Activated T-cell treated with anti-CD3 and anti-CD28 coated beads, Interleukin-2, amount 50 U/mL, for 24 hours (primary cell): ENCODE data around the gene NDRG2.

Experiments used
- DNase-seq: peaks from one replicate; pipeline ENCODE4 v3.0.0-alpha.2; 2020
- H3K27ac Mint-ChIP-seq: 2 replicates; pipeline ENCODE4 v1.8.0; 2020; ENCODE audit warnings: mild to moderate bottlenecking, mixed read lengths
- H3K27me3 Mint-ChIP-seq: 2 replicates; pipeline ENCODE4 v1.8.0; 2020; ENCODE audit warnings: mixed read lengths
- H3K36me3 Mint-ChIP-seq: 2 replicates; pipeline ENCODE4 v1.8.0; 2020; ENCODE audit warnings: low read depth, mixed read lengths
- H3K4me1 Mint-ChIP-seq: 2 replicates; pipeline ENCODE4 v1.8.0; 2020; ENCODE audit warnings: low read depth, mixed read lengths
- H3K4me3 Mint-ChIP-seq: 2 replicates; pipeline ENCODE4 v1.8.0; 2020; ENCODE audit warnings: mild to moderate bottlenecking, moderate library complexity, mixed read lengths
- H3K9me3 Mint-ChIP-seq: 2 replicates; pipeline ENCODE4 v1.8.0; 2020; ENCODE audit warnings: mixed read lengths

NDRG2 gene

GRCh38 chr14:21060614-21061346 lies 35.9 kb upstream of the NDRG2 start:
- DNase-seq: no peak
- Mint-ChIP-seq H3K4me3 (no peak overlapping the region), H3K36me3 (no peaks in the 10 kb centered on the region), H3K4me1 (no peaks in the 10 kb centered on the region), H3K27ac (no peak overlapping the region), H3K27me3 (peaks cover 35% of the 10 kb centered on the region), H3K9me3 (no peaks in the 10 kb centered on the region)

DNA sequence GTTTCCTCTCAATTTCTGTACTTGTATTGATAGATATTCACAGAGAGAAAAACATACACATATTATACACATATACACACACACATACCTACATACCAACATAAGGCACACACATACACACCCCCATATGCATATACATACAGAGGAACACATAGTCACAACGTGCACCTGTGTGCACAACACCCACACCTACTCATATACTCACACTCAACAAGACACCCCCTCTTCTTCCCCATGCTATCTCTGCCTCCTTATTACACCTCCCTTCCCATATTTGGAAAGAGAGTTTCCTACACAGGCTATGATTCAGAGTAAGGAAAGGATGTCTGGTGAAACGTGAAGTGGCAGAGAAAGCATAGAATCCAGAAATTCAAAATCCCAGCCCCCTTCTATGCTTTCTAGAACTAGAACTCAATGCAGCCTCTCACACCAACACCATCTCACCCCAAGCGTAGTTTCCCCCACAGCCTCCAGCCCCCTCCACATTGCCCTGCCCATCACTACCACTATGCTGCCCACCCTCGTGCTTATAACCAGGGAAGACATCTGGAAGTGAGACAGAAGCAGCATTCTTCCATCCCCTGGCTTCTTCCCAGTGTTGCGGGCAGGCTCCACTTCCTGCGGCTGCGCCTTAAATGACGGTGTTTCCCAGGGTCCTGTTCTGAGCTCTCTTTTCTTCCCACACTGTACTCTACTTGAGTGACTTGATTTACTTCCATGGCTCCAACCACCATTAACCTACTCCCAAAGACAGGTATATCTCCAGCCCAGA lies 35.2 kb upstream of the NDRG2 start:
- H3K4me3 Mint-ChIP-seq: no peak overlapping the region
- H3K36me3 Mint-ChIP-seq: no peaks in the 10 kb centered on the region
- no peak for DNase-seq
- no peaks in the 10 kb centered on the region for H3K4me1 Mint-ChIP-seq
- H3K27me3 Mint-ChIP-seq: peaks cover 29% of the 10 kb centered on the region
- H3K9me3 Mint-ChIP-seq: no peaks in the 10 kb centered on the region
- H3K27ac Mint-ChIP-seq: no peak overlapping the region

- Mint-ChIP-seq H3K4me1 (peaks cover 3% of the 10 kb centered on the region), H3K27me3 (peaks cover 28% of the 10 kb centered on the region), H3K9me3 (no peaks in the 10 kb centered on the region), H3K36me3 (no peaks in the 10 kb centered on the region), H3K4me3 (no peak overlapping the region), H3K27ac (no peak overlapping the region)
- no peak for DNase-seq
Measured at GRCh38 chr14:21058903-21059302, 34.0 kb upstream of the NDRG2 start.

DNA sequence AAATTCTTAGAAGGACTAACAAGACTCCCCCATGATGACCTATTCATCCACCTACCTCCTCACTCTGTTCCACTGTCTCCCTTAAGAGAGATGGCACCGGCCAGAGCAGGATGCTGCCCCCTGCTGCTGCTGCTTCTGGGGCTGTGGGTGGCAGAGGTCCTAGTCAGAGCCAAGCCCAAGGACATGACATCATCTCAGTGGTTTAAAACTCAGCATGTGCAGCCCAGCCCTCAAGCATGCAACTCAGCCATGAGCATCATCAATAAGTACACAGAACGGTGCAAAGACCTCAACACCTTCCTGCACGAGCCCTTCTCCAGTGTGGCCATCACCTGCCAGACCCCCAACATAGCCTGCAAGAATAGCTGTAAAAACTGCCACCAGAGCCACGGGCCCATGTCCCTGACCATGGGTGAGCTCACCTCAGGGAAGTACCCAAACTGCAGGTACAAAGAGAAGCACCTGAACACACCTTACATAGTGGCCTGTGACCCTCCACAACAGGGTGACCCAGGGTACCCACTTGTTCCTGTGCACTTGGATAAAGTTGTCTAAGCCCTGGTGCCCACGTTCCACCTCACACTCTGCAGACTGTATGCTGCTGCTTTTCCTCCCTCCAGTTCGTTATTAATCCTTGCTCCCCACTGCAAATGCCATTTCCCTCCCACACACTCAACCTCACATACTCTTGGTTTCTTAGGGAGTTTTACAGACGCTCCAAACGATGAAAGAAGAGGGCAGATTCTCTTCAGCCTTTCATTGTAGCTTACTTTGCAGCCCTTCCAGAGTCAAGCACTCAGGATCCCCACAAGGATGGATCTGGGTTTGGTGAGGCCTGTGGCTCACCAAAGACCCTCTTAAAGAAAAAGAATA lies 33.2 kb upstream of the NDRG2 start, which contains the start of gene RNASE8:
TSS of gene RNASE8 (plus strand) at position 20 of the 873 bp plus-strand sequence. CDS start at position 91, 71 bp downstream.
- DNase-seq: no peak
- H3K27ac Mint-ChIP-seq: no peak within 1 kb of the TSS
- H3K4me1 Mint-ChIP-seq: peaks cover 3% of the 10 kb centered on the region
- peaks cover 19% of the 10 kb centered on the region for H3K27me3 Mint-ChIP-seq
- H3K4me3 Mint-ChIP-seq: no peak within 1 kb of the TSS
- H3K36me3 Mint-ChIP-seq: no peaks in the 10 kb centered on the region
- no peaks in the 10 kb centered on the region for H3K9me3 Mint-ChIP-seq

DNA sequence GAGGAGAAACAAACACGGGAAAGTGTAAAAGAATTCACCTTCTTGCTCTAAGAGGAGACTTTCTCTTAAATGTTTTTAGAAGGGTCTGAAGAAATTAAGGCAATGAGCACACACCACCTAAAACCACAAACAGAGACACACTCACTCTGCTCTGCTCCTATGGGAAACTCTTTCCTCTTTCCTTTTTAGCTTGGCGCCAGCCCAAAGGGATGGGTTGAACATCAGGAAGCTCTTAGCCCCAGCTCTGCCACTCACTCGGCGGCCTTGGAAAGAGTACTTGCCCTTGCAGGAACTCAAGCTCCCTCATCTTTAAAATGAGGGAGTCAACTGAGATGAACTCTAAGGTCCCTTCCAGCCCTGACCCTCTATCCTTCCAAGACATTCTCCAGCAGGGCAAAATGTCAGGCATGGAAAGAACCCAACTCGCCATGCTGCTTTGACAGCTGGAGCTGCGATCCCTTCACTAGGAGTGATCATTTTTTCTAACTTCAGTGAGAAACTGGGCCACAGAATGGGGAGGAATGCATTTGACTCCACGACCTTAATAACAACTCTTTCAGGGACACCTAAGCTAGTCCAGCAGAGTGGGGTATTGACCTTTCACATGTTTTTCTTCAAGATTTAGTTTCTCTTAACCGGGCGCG lies 31.8 kb upstream of the NDRG2 start:
- no peak for DNase-seq
- peaks cover 3% of the 10 kb centered on the region for H3K4me1 Mint-ChIP-seq
- H3K36me3 Mint-ChIP-seq: no peaks in the 10 kb centered on the region
- H3K9me3 Mint-ChIP-seq: no peaks in the 10 kb centered on the region
- peaks cover 11% of the 10 kb centered on the region for H3K27me3 Mint-ChIP-seq
- H3K27ac Mint-ChIP-seq: no peak overlapping the region
- H3K4me3 Mint-ChIP-seq: no peak overlapping the region

GRCh38 chr14:21055432-21056117 lies 30.7 kb upstream of the NDRG2 start:
- DNase-seq: no peak
- Mint-ChIP-seq H3K4me3 (no peak overlapping the region), H3K4me1 (peaks cover 3% of the 10 kb centered on the region), H3K36me3 (no peaks in the 10 kb centered on the region), H3K27ac (no peak overlapping the region), H3K9me3 (no peaks in the 10 kb centered on the region), H3K27me3 (peaks cover 13% of the 10 kb centered on the region)

- no peak overlapping the region for H3K27ac Mint-ChIP-seq
- no peaks in the 10 kb centered on the region for H3K36me3 Mint-ChIP-seq
- H3K4me1 Mint-ChIP-seq: peaks cover 3% of the 10 kb centered on the region
- DNase-seq: no peak
- no peaks in the 10 kb centered on the region for H3K9me3 Mint-ChIP-seq
- H3K27me3 Mint-ChIP-seq: peaks cover 10% of the 10 kb centered on the region
- no peak overlapping the region for H3K4me3 Mint-ChIP-seq
Measured at GRCh38 chr14:21054768-21055145, 29.9 kb upstream of the NDRG2 start.

- Mint-ChIP-seq H3K27me3 (peaks cover 9% of the 10 kb centered on the region), H3K4me1 (peaks cover 3% of the 10 kb centered on the region), H3K9me3 (no peaks in the 10 kb centered on the region), H3K27ac (no peak overlapping the region), H3K4me3 (no peak overlapping the region), H3K36me3 (no peaks in the 10 kb centered on the region)
- DNase-seq: no peak
Measured at GRCh38 chr14:21054123-21054767, 29.4 kb upstream of the NDRG2 start.

DNA sequence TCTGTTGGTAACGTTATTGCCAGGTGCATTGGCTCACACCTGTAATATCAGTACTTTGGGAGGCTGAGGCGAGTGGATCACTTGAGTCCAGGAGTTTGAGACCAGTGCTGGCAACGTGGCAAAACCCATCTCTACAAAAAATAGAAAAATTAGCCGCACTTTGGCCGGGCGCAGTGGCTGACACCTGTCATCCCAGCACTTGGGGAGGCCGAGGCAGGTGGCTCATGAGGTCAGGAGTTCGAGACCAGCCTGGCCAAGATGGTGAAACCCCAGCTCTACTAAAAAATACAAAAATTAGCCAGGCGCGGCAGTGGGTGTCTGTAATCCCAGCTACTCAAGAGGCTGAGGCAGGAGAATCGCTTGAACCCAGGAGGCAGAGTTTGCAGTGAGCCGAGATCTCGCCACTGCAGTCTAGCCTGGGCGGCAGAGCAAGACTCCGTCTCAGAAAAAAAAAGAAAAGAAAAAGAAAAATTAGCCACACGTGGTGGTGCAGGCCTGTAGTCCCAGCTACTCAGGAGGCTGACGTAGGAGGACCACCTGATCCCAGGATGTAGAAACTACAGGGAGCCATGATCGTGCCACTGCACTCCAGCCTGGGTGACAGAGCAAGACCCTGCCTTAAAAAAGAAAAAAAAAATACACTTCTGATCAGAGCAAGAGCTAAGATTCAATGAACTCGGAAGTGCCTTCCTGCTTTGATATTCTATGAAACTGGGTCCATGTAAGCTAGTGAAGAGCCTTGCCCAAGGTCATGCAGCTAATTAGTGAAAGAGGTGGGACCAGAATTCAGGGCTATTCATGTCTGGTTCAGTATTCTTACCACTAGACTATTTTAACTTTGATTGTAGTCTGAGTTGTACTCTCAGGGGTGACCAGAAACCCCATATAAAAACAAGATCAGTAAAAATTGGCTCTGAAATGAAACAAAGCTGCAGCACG lies 28.6 kb upstream of the NDRG2 start:
- H3K4me3 Mint-ChIP-seq: no peak overlapping the region
- H3K27me3 Mint-ChIP-seq: peaks cover 11% of the 10 kb centered on the region
- DNase-seq: no peak
- H3K9me3 Mint-ChIP-seq: no peaks in the 10 kb centered on the region
- no peaks in the 10 kb centered on the region for H3K36me3 Mint-ChIP-seq
- peaks cover 3% of the 10 kb centered on the region for H3K4me1 Mint-ChIP-seq
- H3K27ac Mint-ChIP-seq: no peak overlapping the region

DNA sequence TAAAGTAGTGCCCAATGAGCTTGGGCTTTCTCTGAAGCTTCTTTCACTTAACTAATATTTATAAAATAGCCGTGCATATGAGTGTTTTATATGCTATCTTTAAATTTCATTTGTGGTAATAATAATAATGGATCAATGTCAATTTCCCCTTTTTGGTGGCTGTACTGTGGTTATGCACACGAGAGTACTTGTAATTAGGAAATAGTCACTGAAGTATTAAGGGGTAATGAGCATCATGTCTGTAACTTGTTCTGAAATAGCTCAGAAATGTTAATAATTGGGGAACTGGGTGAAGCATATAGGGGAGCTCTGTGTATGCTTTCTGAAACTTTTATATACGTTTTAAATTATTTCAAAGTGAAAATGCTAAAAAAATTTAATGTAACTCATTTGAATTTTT lies 25.7 kb upstream of the NDRG2 start:
- Mint-ChIP-seq H3K27ac (no peak overlapping the region), H3K27me3 (peaks cover 16% of the 10 kb centered on the region), H3K4me1 (peaks cover 3% of the 10 kb centered on the region), H3K4me3 (no peak overlapping the region), H3K9me3 (no peaks in the 10 kb centered on the region), H3K36me3 (no peaks in the 10 kb centered on the region)
- no peak for DNase-seq

- Mint-ChIP-seq H3K4me1 (peaks cover 7% of the 10 kb centered on the region), H3K9me3 (no peaks in the 10 kb centered on the region), H3K27me3 (peaks cover 19% of the 10 kb centered on the region), H3K4me3 (no peak overlapping the region), H3K36me3 (no peaks in the 10 kb centered on the region), H3K27ac (no peak overlapping the region)
- no peak for DNase-seq
Measured at GRCh38 chr14:21049271-21049673, 24.4 kb upstream of the NDRG2 start.

GRCh38 chr14:21048638-21049037 lies 23.8 kb upstream of the NDRG2 start:
- H3K27ac Mint-ChIP-seq: no peak overlapping the region
- H3K4me1 Mint-ChIP-seq: peaks cover 7% of the 10 kb centered on the region
- H3K36me3 Mint-ChIP-seq: no peaks in the 10 kb centered on the region
- H3K9me3 Mint-ChIP-seq: no peaks in the 10 kb centered on the region
- DNase-seq: no peak
- peaks cover 19% of the 10 kb centered on the region for H3K27me3 Mint-ChIP-seq
- no peak overlapping the region for H3K4me3 Mint-ChIP-seq
